Activated CD4-positive, alpha-beta T cell treated with anti-CD3 and anti-CD28 coated beads, Interleukin-2, Interleukin-4, amounts not matched to agents 100 ng/mL and 50 ng/mL, durations not matched to agents 16 hours and 8 hours (primary cell): ENCODE measurements around the gene IL1RAPL1.
"Not testable (repeated sequence)": the region's sequence is repeated elsewhere in the genome, so short reads cannot be mapped to it uniquely, and the experiment has no call there.

Source experiments
- DNase-seq: peaks from one replicate; pipeline ENCODE4 v3.0.0-alpha.2; 2020; ENCODE audit warnings: low spot score

Gene IL1RAPL1

GRCh38 chrX:29274517-29274916 is 687.3 kb downstream of the IL1RAPL1 start:
- no peak for DNase-seq

GRCh38 chrX:29275928-29276327 is 688.7 kb downstream of the IL1RAPL1 start:
- no peak for DNase-seq

- DNase-seq, result no peak
Measured at GRCh38 chrX:29281078-29281742, 694.0 kb downstream of the IL1RAPL1 start.

GRCh38 chrX:29285664-29286063 is 698.4 kb downstream of the IL1RAPL1 start:
- no peak for DNase-seq

- no peak for DNase-seq
Measured at GRCh38 chrX:29295987-29296680, 708.9 kb downstream of the IL1RAPL1 start.

GRCh38 chrX:29297171-29297800 is 710.0 kb downstream of the IL1RAPL1 start:
- no peak for DNase-seq

GRCh38 chrX:29299684-29300083 is 712.4 kb downstream of the IL1RAPL1 start:
- no peak for DNase-seq

GRCh38 chrX:29308726-29309125 is 721.5 kb downstream of the IL1RAPL1 start:
- no peak for DNase-seq

- no peak for DNase-seq
Measured at GRCh38 chrX:29315931-29316330, 728.7 kb downstream of the IL1RAPL1 start.

GRCh38 chrX:29318012-29318411 is 730.8 kb downstream of the IL1RAPL1 start:
- no peak for DNase-seq

- DNase-seq, result not testable (repeated sequence)
Measured at GRCh38 chrX:29332429-29332828, 745.2 kb downstream of the IL1RAPL1 start.

GRCh38 chrX:29333091-29333490 is 745.8 kb downstream of the IL1RAPL1 start:
- DNase-seq, result not testable (repeated sequence)

- DNase-seq, result no peak
Measured at GRCh38 chrX:29348288-29348687, 761.0 kb downstream of the IL1RAPL1 start.

GRCh38 chrX:29359276-29359675 is 772.0 kb downstream of the IL1RAPL1 start:
- no peak for DNase-seq

- DNase-seq, result not testable (repeated sequence)
Measured at GRCh38 chrX:29374765-29375164, 787.5 kb downstream of the IL1RAPL1 start.

GRCh38 chrX:29376584-29376983 is 789.3 kb downstream of the IL1RAPL1 start:
- DNase-seq, result peak; percentile 22

GRCh38 chrX:29382811-29383210 is 795.6 kb downstream of the IL1RAPL1 start:
- DNase-seq, result no peak

- DNase-seq, result no peak
Measured at GRCh38 chrX:29388509-29388908, 801.3 kb downstream of the IL1RAPL1 start.

- no peak for DNase-seq
Measured at GRCh38 chrX:29397506-29397905, 810.3 kb downstream of the IL1RAPL1 start.

- DNase-seq, result no peak
Measured at GRCh38 chrX:29407357-29407756, 820.1 kb downstream of the IL1RAPL1 start.

GRCh38 chrX:29419774-29420553 is 832.7 kb downstream of the IL1RAPL1 start:
- no peak for DNase-seq

GRCh38 chrX:29422034-29422433 is 834.8 kb downstream of the IL1RAPL1 start:
- no peak for DNase-seq
